GM13976 (cell line): Measurements from ENCODE around the gene RITA1.
A peak's percentile ranks its signal among the peaks of the same experiment; 100 is the strongest.

Experiments
- DNase-seq: peaks from one replicate; pipeline ENCODE4 v3.0.0; 2012; ENCODE audit warnings: low spot score
- CTCF ChIP-seq: IDR thresholded peaks from 2 replicates; pipeline ENCODE4 v1.5.1; 2012; ENCODE audit warnings: borderline replicate concordance, mild to moderate bottlenecking; ENCODE audit not compliant: insufficient read depth; ENCODE audit errors: extremely low read depth, missing control alignments, control extremely low read depth
- in situ Hi-C: fragments of 300-500 bp; cut with MboI; formaldehyde crosslinking; loops from one replicate; pipeline ENCODE4 v1.12.0; 2022; ENCODE audit warnings: low sequenced_read_pairs, mixed read lengths, inconsistent platforms; ENCODE audit not compliant: unreplicated experiment

RITA1 gene

GRCh38 chr12:113198296-113198695, 12.8 kb downstream of the RITA1 start:
- TF ChIP-seq CTCF: no peak
- in situ Hi-C loops: loop anchor here (10.0 to 25.0 kb wide), 2 partner anchors 227 to 714 kb away; partner anchors contain the start of gene SDSL
- no peak for DNase-seq

- DNase-seq: peak; percentile 11
- in situ Hi-C loops: no loop called here
- TF ChIP-seq CTCF: no peak
Measured at GRCh38 chr12:113200021-113200797, 14.7 kb downstream of the RITA1 start.

GRCh38 chr12:113201187-113202177, 16.0 kb downstream of the RITA1 start:
- in situ Hi-C loops: no loop called here
- TF ChIP-seq CTCF: no peak
- peak; percentile 17 for DNase-seq

GRCh38 chr12:113202300-113203075, 17.0 kb downstream of the RITA1 start:
- peak; percentile 6 for DNase-seq
- TF ChIP-seq CTCF: no peak
- in situ Hi-C loops: no loop called here

- no peak for DNase-seq
- in situ Hi-C loops: no loop called here
- TF ChIP-seq CTCF: no peak
Measured at GRCh38 chr12:113203852-113204760, 18.6 kb downstream of the RITA1 start.
